ENCODE data around the gene FNDC5.

FNDC5 gene

DNA sequence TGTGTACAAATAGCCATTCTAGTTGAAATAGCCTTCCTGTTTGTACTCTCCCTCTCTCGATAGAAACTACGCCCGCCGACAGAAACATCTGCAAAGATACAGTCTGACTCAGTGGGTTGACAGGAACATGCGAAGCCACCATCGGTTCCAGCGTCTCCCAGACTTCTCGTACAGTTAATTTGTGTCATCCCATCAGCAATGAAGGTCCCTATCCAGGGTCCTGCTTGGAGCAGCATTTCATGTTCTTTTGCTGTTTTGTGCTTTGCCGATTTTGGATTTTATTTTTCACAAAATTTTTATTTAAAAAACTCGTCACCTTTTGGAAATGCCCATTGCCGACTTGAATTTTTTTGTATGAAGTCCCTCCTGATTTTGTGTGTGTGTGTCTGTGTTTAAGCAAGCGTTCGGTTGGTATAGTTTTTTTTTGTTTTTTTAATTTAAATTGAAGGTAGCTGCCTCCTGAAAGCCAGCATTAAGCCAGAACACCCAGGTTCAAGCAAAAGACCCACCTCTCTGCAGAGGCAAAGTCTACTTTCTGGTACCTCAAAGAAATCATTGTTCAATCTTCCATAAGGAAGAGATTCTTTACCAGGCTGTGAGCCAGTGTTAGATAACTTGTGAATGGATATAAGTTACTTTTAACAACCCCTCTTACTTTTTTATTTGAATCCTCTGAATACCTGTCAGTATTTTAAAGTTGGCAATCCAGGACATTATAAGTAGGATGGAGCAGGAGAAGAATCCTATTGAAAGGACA, 14.7 kb downstream of the FNDC5 start:
- TF ChIP-seq, protein P1, sequence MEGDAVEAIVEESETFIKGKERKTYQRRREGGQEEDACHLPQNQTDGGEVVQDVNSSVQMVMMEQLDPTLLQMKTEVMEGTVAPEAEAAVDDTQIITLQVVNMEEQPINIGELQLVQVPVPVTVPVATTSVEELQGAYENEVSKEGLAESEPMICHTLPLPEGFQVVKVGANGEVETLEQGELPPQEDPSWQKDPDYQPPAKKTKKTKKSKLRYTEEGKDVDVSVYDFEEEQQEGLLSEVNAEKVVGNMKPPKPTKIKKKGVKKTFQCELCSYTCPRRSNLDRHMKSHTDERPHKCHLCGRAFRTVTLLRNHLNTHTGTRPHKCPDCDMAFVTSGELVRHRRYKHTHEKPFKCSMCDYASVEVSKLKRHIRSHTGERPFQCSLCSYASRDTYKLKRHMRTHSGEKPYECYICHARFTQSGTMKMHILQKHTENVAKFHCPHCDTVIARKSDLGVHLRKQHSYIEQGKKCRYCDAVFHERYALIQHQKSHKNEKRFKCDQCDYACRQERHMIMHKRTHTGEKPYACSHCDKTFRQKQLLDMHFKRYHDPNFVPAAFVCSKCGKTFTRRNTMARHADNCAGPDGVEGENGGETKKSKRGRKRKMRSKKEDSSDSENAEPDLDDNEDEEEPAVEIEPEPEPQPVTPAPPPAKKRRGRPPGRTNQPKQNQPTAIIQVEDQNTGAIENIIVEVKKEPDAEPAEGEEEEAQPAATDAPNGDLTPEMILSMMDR (conservative IDR thresholded peaks at IDR 0.05; ENCODE audit: low read depth, low read length): no peak
- no peak for DNase-seq (ENCODE audit: low read depth)
- H3K4me3 ChIP-seq (ENCODE audit: low read length): no peak overlapping the region

DNA sequence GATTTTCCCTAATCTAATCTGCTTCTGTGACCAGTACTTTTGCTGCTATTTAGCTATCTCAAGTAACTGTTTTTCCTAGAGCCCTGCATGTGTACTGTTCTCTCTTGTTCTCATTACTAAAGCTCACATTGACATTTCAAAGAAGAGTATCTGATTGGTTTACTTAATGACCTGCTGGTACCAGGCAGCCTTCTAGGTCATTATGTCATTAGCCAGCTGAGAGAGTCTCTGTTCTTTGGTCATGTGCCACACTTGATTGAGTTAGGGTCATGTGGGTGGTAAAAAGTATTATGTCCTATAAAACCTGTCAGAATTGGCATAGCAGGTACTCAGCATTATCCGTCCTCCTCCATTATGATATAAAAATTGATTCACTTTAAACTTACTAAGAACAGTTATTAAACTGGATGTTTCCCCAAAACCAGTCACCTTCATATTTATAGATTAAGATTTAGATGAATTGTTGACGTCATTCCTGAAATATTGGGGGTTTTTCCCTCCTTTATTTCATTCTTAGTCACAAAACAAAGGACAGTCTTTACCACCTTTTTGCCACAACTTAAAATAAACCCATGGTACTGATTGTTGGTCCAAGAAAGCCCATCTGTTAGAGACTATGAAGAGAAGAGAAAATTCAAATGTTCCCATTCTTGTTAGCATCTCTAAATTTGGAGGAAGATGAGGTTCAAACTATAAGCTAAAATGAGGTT, 22.2 kb downstream of the FNDC5 start:
- TF ChIP-seq, protein P1 (conservative IDR thresholded peaks at IDR 0.05; ENCODE audit: low read depth, low read length): no peak
- no peak for DNase-seq (ENCODE audit: low read depth)
- no peak overlapping the region for H3K4me3 ChIP-seq (ENCODE audit: low read length)

DNA sequence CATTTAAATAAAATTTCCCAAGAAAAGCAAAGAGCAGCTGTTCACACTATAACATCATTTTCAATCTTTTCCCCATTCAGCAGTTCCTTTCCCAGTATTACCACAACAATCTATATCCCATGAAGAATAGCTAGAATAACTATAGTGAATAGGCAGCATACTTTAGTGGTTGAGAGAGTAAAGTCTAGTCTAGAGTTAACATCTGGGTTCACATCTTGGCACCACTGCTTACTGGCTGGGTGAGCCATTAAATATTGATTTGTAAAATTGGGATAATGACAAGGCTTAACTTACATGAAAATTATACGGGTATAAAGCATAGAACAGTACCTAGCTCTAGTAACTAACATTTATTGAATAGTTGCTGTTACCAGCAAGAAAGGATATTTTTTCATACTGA, 38.8 kb downstream of the FNDC5 start:
- no peak overlapping the region for H3K4me3 ChIP-seq (ENCODE audit: low read length)
- DNase-seq (ENCODE audit: low read depth): no peak
- TF ChIP-seq, protein P1 (conservative IDR thresholded peaks at IDR 0.05; ENCODE audit: low read depth, low read length): no peak

DNA sequence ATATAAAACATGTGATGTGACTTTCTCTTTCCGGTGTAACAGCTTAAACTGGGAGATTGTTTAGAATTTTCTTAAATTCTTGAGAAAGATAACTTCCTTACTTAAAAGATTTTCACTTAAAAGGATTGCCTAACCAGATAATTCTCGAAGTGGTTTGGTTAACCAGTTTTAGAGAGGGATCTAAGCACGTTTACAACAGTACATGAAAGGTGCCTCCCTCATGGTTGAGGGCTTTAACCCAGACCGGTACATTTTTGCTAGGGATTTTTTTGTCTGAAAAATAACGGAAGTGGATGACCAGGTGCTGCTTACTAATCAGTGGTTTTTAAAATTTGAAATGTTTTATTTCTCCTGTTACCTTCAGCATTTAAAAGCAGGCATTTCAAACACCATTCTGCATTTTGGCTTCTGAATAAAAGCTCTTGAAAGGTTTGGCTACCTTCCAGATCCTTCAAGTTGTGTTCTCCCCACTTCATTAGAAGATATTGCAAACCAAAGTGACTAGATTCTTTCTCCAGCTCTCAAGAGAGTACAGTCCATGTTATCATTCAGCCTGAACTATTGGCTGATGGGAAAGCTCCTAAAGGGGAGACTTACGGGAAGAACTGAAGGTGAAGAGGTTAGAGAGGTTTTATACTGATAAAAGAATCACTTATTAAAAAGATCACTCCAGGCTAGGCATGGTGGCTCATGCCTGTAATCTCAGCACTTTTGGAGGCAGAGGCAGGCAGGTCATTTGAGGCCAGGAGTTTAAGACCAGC, 40.4 kb downstream of the FNDC5 start:
- TF ChIP-seq, protein P1 (conservative IDR thresholded peaks at IDR 0.05; ENCODE audit: low read depth, low read length): no peak
- DNase-seq (ENCODE audit: low read depth): no peak

DNA sequence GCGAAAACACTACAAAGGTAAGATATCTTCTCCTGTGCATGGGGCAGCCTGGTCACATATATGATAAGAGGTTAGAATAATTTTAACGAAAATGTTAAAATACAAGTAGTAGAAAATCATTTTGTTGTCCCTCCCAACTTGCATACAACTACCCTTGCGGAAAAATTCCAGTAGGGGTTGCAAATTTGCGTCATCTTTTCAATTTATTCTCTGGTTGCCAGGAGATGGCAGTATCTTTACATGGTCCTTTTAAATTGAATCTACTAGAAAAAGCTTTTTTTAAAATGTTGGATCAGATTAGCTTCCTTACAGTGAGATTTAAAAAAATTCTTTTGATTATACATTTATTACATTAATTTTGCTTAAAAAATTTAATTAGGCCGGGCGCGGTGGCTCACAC, 42.4 kb downstream of the FNDC5 start:
- no peak overlapping the region for H3K4me3 ChIP-seq (ENCODE audit: low read length)
- DNase-seq (ENCODE audit: low read depth): no peak
- TF ChIP-seq, protein P1 (conservative IDR thresholded peaks at IDR 0.05; ENCODE audit: low read depth, low read length): peak; percentile 1

More for the DNA sequence above, 40.4 kb downstream of the FNDC5 start:
- no peak overlapping the region for H3K4me3 ChIP-seq (ENCODE audit: low read length)

DNA sequence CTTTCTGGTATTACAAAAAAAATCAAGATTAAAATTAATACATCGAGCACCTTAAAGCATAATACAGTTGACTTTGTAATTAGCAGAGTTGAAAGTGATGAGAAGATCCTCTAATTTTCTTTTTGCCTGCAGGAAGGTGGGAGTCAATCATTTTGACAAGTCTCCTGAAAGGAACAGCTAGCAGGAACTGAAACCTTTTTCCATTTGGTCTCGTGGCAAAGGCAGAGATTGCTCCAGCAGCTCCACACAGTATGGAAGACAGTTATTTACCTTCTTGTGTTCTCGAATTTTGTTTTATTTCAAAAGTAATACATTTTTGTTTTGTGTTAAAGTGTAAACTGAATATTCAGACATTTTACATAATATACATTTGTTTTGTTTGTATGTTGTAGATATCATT, 45.5 kb downstream of the FNDC5 start:
- TF ChIP-seq, protein P1 (conservative IDR thresholded peaks at IDR 0.05; ENCODE audit: low read depth, low read length): no peak
- no peak for DNase-seq (ENCODE audit: low read depth)

More for the DNA sequence above, 45.5 kb downstream of the FNDC5 start:
- H3K4me3 ChIP-seq (ENCODE audit: low read length): no peak overlapping the region

Measured in retinal pigment epithelial cell (primary cell).